Endothelial cell of umbilical vein (primary cell): ENCODE results near the gene MMP25. TPM values are rescaled to one million over a fixed set of nuclear protein-coding genes. Genes with fewer than 3 reads are reported as not detected.

ENCODE experiments used
- BruUV-seq: library from RNA; stranded (reverse); fragments of 400-500 nt; replicated peaks from 2 replicates; lab custom pipeline; 2021; lab: Mats Ljungman, UMichigan
- CTCF ChIA-PET: fragments of 300-600, 350-600 bp; sonication (Branson Sonifier 250); formaldehyde crosslinking; loops from one replicate; lab custom pipeline; 2021; ENCODE audit warnings: antibody characterized with exemption, inconsistent platforms; lab: Charles Lee
- POLR2A ChIA-PET: fragments of 300-600, 350-600 bp; sonication (Branson Sonifier 250); formaldehyde crosslinking; loops from one replicate; lab custom pipeline; 2021; ENCODE audit warnings: antibody characterized with exemption, inconsistent platforms; lab: Charles Lee
- DNase-seq: peaks from one replicate; pipeline ENCODE4 v3.0.0-alpha.2; 2011; ENCODE audit warnings: low read depth, low spot score
- FAIRE-seq: peaks from 2 replicates; lab custom pipeline; 2011; peaks lifted over from hg19 to GRCh38; lab: Jason Lieb, UNC
- H2AFZ ChIP-seq: 2 replicates; pipeline ENCODE4 v1.6.0; 2012; ENCODE audit warnings: low read depth, low read length, control low read depth, inconsistent platforms
- H3K27ac ChIP-seq: 2 replicates; pipeline ENCODE4 v1.5.1; 2011; ENCODE audit warnings: low read depth, mild to moderate bottlenecking, control low read depth, low read length, moderate library complexity; ENCODE audit not compliant: insufficient read depth
- H3K27me3 ChIP-seq, 2 experiments: 2 replicates each; pipeline versions ENCODE4 v1.6.0 to v1.6.1; 2011; ENCODE audit warnings: low read length in 2 of 2, mixed read lengths in 1 of 2; ENCODE audit not compliant: control insufficient read depth in 2 of 2, insufficient read depth in 2 of 2
- H3K36me3 ChIP-seq, 2 experiments: 2 replicates in 1 of 2; 3 replicates in 1 of 2; pipeline ENCODE4 v1.5.1; 2011; ENCODE audit warnings: low read length in 2 of 2, mild to moderate bottlenecking in 1 of 2, moderate library complexity in 1 of 2; ENCODE audit not compliant: control insufficient read depth in 2 of 2, insufficient read depth in 2 of 2; ENCODE audit errors: extremely low read depth in 1 of 2
- H3K4me1 ChIP-seq: 3 replicates; pipeline ENCODE4 v1.5.1; 2011; ENCODE audit warnings: mild to moderate bottlenecking, low read length; ENCODE audit not compliant: control insufficient read depth, insufficient read depth; ENCODE audit errors: extremely low read depth
- H3K4me2 ChIP-seq: 2 replicates; pipeline ENCODE4 v1.6.1; 2011; ENCODE audit warnings: low read length, control low read depth, mixed read lengths; ENCODE audit not compliant: insufficient read depth
- H3K4me3 ChIP-seq, 3 experiments: fragments of 200-600 bp in 1 of 3; sonication (generic), shearing (Covaris generic) in 1 of 3; replicated peaks in 1 of 3; 2 replicates each; pipeline ENCODE4 v1.5.1; 2011 to 2016; ENCODE audit warnings: control low read depth in 3 of 3, low read length in 3 of 3, mild to moderate bottlenecking in 2 of 3, inconsistent platforms in 1 of 3, low read depth in 1 of 3, moderate library complexity in 1 of 3; ENCODE audit not compliant: insufficient read depth in 1 of 3
- H3K79me2 ChIP-seq: 2 replicates; pipeline ENCODE4 v1.6.0; 2012; ENCODE audit warnings: low read length, inconsistent platforms; ENCODE audit not compliant: control insufficient read depth, insufficient read depth
- H3K9ac ChIP-seq: replicated peaks from 2 replicates; pipeline ENCODE3; 2011; ENCODE audit warnings: low read length, control low read depth; ENCODE audit not compliant: insufficient read depth; ENCODE audit errors: extremely low read depth
- H3K9me1 ChIP-seq: replicated peaks from 3 replicates; pipeline ENCODE4 v1.6.0; 2011; ENCODE audit warnings: mild to moderate bottlenecking, low read length; ENCODE audit not compliant: control insufficient read depth, insufficient read depth; ENCODE audit errors: extremely low read depth
- H3K9me3 ChIP-seq: replicated peaks from 2 replicates; pipeline ENCODE4 v1.5.1; 2012; ENCODE audit warnings: low read length, inconsistent platforms; ENCODE audit not compliant: control insufficient read depth, insufficient read depth
- H4K20me1 ChIP-seq: replicated peaks from 2 replicates; pipeline ENCODE3; 2011; ENCODE audit warnings: mild to moderate bottlenecking, low read length; ENCODE audit not compliant: control insufficient read depth, insufficient read depth; ENCODE audit errors: extremely low read depth
- EZH2 ChIP-seq: IDR thresholded peaks from 2 replicates; pipeline ENCODE4 v1.6.1; 2012; ENCODE audit warnings: borderline replicate concordance, low read depth, mild to moderate bottlenecking, moderate library complexity, low read length, inconsistent platforms; ENCODE audit not compliant: severe bottlenecking
- FOS ChIP-seq: IDR thresholded peaks from 2 replicates; pipeline ENCODE4 v1.6.1; 2011; ENCODE audit warnings: mild to moderate bottlenecking, low read length, moderate library complexity, borderline replicate concordance; ENCODE audit not compliant: insufficient read depth
- GATA2 ChIP-seq: IDR thresholded peaks from 2 replicates; pipeline ENCODE4 v1.7.0; 2011; ENCODE audit warnings: low read depth, mild to moderate bottlenecking, moderate library complexity, mixed read lengths, low read length; ENCODE audit not compliant: insufficient read length, insufficient read depth
- JUN ChIP-seq: IDR thresholded peaks from 2 replicates; pipeline ENCODE4 v1.6.1; 2011; ENCODE audit warnings: borderline replicate concordance, low read depth; ENCODE audit not compliant: insufficient read length, insufficient read depth
- MYC ChIP-seq: IDR thresholded peaks from one replicate; pipeline ENCODE4 v1.6.1; 2011; ENCODE audit warnings: mild to moderate bottlenecking, low read depth, low read length
- POLR2A ChIP-seq: IDR thresholded peaks from 2 replicates; pipeline ENCODE4 v1.6.1; 2012; ENCODE audit warnings: low read depth, mild to moderate bottlenecking, control low read depth, low read length
- POLR2AphosphoS5 ChIP-seq: IDR thresholded peaks from 2 replicates; pipeline ENCODE4 v1.6.1; 2012; ENCODE audit warnings: low read depth, mild to moderate bottlenecking, control low read depth, low read length, moderate library complexity; ENCODE audit not compliant: insufficient read depth
- dilution Hi-C: fragments of 300-500 bp; cut with MboI; formaldehyde crosslinking; loops from one replicate; pipeline ENCODE4 v1.15.0; 2019; ENCODE audit warnings: low sequenced_read_pairs; ENCODE audit not compliant: extremely low pct_ligation_motif_present
- intact Hi-C: fragments of 100-400 bp; cut with micrococcal nuclease; formaldehyde crosslinking; loops from one replicate; pipeline ENCODE4 v1.10.0; 2022
- polyA plus RNA-seq, 4 experiments: library from polyadenylated mRNA; depleted of rRNA in 3 of 4; stranded (reverse) in 3 of 4; unstranded in 1 of 4; fragments of >200 nt; gene quantifications; 2 replicates each; pipeline versions ENCODE4 v1.2.1 to v1.2.3, GENCODE V29; 2011 to 2012; ENCODE audit warnings: missing spikeins in 1 of 4
- total RNA-seq: library from RNA; stranded (reverse); gene quantifications from 2 replicates; pipeline ENCODE4 v1.2.3, GENCODE V29; 2021
- TF ChIP-seq, protein P1 (sequence below): IDR thresholded peaks from 2 replicates; pipeline ENCODE4 v1.6.1; 2011; ENCODE audit not compliant: insufficient read depth, insufficient read length
- TF ChIP-seq, protein P2 (sequence below), 2 donors: IDR thresholded peaks; 1 replicate in 1 of 2; 2 replicates in 1 of 2; pipeline ENCODE4 v1.5.1; 2011; ENCODE audit warnings: low read length in 2 of 2, mild to moderate bottlenecking in 2 of 2, moderate library complexity in 2 of 2, control low read depth in 1 of 2, inconsistent platforms in 1 of 2, low read depth in 1 of 2; ENCODE audit not compliant: insufficient read depth in 1 of 2; ENCODE audit errors: extremely low read depth in 1 of 2

The MMP25 gene
- total and polyA plus RNA-seq, 2 donors (not counting 3 experiments of a cell fraction or from before 2014, with no cell fraction given) = 0.08 to 0.35 TPM

DNA sequence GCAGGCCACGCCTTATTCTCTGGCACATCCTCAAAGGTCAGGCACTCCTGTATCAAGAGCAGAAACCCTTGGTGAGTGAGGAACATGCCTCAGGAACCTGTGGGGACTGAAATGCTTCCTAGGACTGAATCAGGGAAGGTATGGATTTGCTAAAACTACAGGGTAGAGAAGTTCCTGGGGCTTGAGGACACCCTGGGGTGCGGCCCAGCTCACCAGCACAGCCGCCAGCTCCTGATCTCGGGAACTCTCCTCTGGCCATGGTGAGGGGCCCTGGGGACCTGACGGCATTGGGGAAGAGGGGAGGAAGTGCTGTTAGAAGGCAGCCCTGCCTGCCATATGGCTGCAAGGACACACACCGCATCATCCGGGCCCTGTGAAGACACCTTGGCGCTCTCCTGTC, 45.2 kb downstream of the MMP25 start:
- Histone ChIP-seq H3K27me3 (peaks cover 0 to 2% of the 10 kb centered on the region in 2 experiments), H3K27ac (no peak overlapping the region), H3K4me1 (peaks cover 21% of the 10 kb centered on the region), H3K9me3 (no peaks in the 10 kb centered on the region), H3K4me3 (no peak overlapping the region), H4K20me1 (no peaks in the 10 kb centered on the region), H3K9ac (no peak overlapping the region), H3K9me1 (no peaks in the 10 kb centered on the region), H3K36me3 (no peaks in the 10 kb centered on the region), H2AFZ (no peak overlapping the region), H3K79me2 (no peaks in the 10 kb centered on the region), H3K4me2 (no peak overlapping the region)
- dilution Hi-C loops = no loop called here
- POLR2A ChIA-PET = no interaction called here
- BruUV-seq = no TSS peak
- CTCF ChIA-PET = interaction anchor here (1.0 kb wide), 1 partner anchor 60 kb away, joined by 5 read pairs; no protein-coding TSS in a partner anchor
- intact Hi-C loops = no loop called here
- FAIRE-seq (no peak), DNase-seq (no peak)
- TF ChIP-seq MYC (no peak), JUN (no peak), EZH2 (no peak), GATA2 (no peak), POLR2A (no peak), POLR2AphosphoS5 (no peak), FOS (no peak)
- TF ChIP-seq, protein P1, sequence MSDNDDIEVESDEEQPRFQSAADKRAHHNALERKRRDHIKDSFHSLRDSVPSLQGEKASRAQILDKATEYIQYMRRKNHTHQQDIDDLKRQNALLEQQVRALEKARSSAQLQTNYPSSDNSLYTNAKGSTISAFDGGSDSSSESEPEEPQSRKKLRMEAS = no peak
- TF ChIP-seq, protein P2, sequence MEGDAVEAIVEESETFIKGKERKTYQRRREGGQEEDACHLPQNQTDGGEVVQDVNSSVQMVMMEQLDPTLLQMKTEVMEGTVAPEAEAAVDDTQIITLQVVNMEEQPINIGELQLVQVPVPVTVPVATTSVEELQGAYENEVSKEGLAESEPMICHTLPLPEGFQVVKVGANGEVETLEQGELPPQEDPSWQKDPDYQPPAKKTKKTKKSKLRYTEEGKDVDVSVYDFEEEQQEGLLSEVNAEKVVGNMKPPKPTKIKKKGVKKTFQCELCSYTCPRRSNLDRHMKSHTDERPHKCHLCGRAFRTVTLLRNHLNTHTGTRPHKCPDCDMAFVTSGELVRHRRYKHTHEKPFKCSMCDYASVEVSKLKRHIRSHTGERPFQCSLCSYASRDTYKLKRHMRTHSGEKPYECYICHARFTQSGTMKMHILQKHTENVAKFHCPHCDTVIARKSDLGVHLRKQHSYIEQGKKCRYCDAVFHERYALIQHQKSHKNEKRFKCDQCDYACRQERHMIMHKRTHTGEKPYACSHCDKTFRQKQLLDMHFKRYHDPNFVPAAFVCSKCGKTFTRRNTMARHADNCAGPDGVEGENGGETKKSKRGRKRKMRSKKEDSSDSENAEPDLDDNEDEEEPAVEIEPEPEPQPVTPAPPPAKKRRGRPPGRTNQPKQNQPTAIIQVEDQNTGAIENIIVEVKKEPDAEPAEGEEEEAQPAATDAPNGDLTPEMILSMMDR (IDR thresholded peaks at IDR 0.05; ENCODE audit: extremely low read depth in 1 of 2, insufficient read depth in 1 of 2, low read depth in 1 of 2, low read length in 2 of 2) = no peak
